OCI-LY7 (cell line): ENCODE measurements around the gene CYTIP. TPM values are rescaled to one million over a fixed set of nuclear protein-coding genes. Genes with fewer than 3 reads are reported as not detected.

Experiments
- BruUV-seq: library from RNA; stranded (reverse); fragments of 400-500 nt; replicated peaks from 2 replicates; lab custom pipeline; 2021; lab: Mats Ljungman, UMichigan
- CTCF ChIA-PET: fragments of 300-600 bp; sonication (Branson Sonifier 250); formaldehyde crosslinking; loops from one replicate; lab custom pipeline; 2022; ENCODE audit warnings: antibody characterized with exemption; ENCODE audit not compliant: unreplicated experiment; lab: Charles Lee
- POLR2A ChIA-PET: fragments of 300-600 bp; sonication (Branson Sonifier 250); formaldehyde crosslinking; loops from one replicate; lab custom pipeline; 2022; ENCODE audit warnings: antibody characterized with exemption; lab: Charles Lee
- DNase-seq: peaks from one replicate; pipeline ENCODE4 v3.0.0-alpha.2; 2015; ENCODE audit warnings: low spot score
- H2AFZ ChIP-seq: fragments of 200-600 bp; sonication (generic), shearing (Covaris generic); 2 replicates; pipeline ENCODE4 v1.6.1; 2014; ENCODE audit warnings: mild to moderate bottlenecking, antibody characterized with exemption, low read length, moderate library complexity
- H3K27ac ChIP-seq: fragments of 200-600 bp; sonication (generic); 2 replicates; pipeline ENCODE4 v1.5.1; 2014; ENCODE audit warnings: mixed run types, low read depth, mild to moderate bottlenecking, moderate library complexity, low read length, inconsistent platforms; ENCODE audit not compliant: poor library complexity, severe bottlenecking
- H3K36me3 ChIP-seq: fragments of 200-600 bp; sonication (generic); 2 replicates; pipeline ENCODE4 v1.6.1; 2014; ENCODE audit warnings: mild to moderate bottlenecking, antibody characterized with exemption, low read length, moderate library complexity, mixed read lengths; ENCODE audit not compliant: insufficient read depth
- H3K4me1 ChIP-seq: fragments of 200-600 bp; sonication (generic); 2 replicates; pipeline ENCODE4 v1.5.1; 2014; ENCODE audit warnings: mild to moderate bottlenecking, low read length; ENCODE audit not compliant: insufficient read depth, poor library complexity, severe bottlenecking
- H3K4me2 ChIP-seq: fragments of 200-600 bp; sonication (generic); 2 replicates; pipeline ENCODE4 v1.6.1; 2014; ENCODE audit warnings: mild to moderate bottlenecking, low read length
- H3K4me3 ChIP-seq: fragments of 200-600 bp; sonication (generic); 2 replicates; pipeline ENCODE4 v1.5.1; 2014; ENCODE audit warnings: mild to moderate bottlenecking, low read depth, low read length; ENCODE audit not compliant: poor library complexity, severe bottlenecking
- H3K79me2 ChIP-seq: fragments of 200-600 bp; sonication (generic); 2 replicates; pipeline ENCODE4 v1.6.1; 2016; ENCODE audit warnings: low read depth, mild to moderate bottlenecking, low read length, moderate library complexity, mixed read lengths; ENCODE audit not compliant: insufficient read depth
- H3K9me2 ChIP-seq: fragments of 200-600 bp; sonication (generic); 2 replicates; pipeline ENCODE4 v1.6.1; 2016; ENCODE audit warnings: mild to moderate bottlenecking, low read length, mixed read lengths; ENCODE audit not compliant: insufficient read depth
- H3K9me3 ChIP-seq: fragments of 200-600 bp; sonication (generic); 2 replicates; pipeline ENCODE4 v1.6.1; 2014; ENCODE audit warnings: mild to moderate bottlenecking, mixed run types, low read length, mixed read lengths
- H4K20me1 ChIP-seq: fragments of 200-600 bp; sonication (generic); 2 replicates; pipeline ENCODE4 v1.6.1; 2014; ENCODE audit warnings: mild to moderate bottlenecking, antibody characterized with exemption, low read length, moderate library complexity, mixed read lengths; ENCODE audit not compliant: insufficient read depth
- EZH2phosphoT487 ChIP-seq: fragments of 200-600 bp; sonication (generic); IDR thresholded peaks from 2 replicates; pipeline ENCODE4 v1.6.1; 2018; ENCODE audit warnings: low read depth, borderline replicate concordance, mild to moderate bottlenecking, mixed run types, antibody characterized with exemption, low read length, moderate library complexity, mixed read lengths
- intact Hi-C: fragments of 100-400 bp; cut with micrococcal nuclease; formaldehyde crosslinking; loops from one replicate; pipeline ENCODE4 v1.10.0; 2022; ENCODE audit not compliant: unreplicated experiment
- total RNA-seq, 2 experiments: library from RNA; depleted of rRNA in 1 of 2; stranded (reverse); fragments of >200 nt in 1 of 2; shearing (Covaris generic) in 1 of 2; gene quantifications; 2 replicates each; pipeline ENCODE4 v1.2.3, GENCODE V29; 2014 to 2022
- TF ChIP-seq, protein P1 (sequence below): fragments of 200-600 bp; sonication (generic); conservative IDR thresholded peaks from 2 replicates; pipeline ENCODE4 v1.5.1; 2014; ENCODE audit warnings: mild to moderate bottlenecking, antibody characterized with exemption, low read length, moderate library complexity, mixed read lengths

The CYTIP gene
- total RNA-seq, 2 experiments from 2014 or later, result 49.2 to 64.0 TPM

DNA sequence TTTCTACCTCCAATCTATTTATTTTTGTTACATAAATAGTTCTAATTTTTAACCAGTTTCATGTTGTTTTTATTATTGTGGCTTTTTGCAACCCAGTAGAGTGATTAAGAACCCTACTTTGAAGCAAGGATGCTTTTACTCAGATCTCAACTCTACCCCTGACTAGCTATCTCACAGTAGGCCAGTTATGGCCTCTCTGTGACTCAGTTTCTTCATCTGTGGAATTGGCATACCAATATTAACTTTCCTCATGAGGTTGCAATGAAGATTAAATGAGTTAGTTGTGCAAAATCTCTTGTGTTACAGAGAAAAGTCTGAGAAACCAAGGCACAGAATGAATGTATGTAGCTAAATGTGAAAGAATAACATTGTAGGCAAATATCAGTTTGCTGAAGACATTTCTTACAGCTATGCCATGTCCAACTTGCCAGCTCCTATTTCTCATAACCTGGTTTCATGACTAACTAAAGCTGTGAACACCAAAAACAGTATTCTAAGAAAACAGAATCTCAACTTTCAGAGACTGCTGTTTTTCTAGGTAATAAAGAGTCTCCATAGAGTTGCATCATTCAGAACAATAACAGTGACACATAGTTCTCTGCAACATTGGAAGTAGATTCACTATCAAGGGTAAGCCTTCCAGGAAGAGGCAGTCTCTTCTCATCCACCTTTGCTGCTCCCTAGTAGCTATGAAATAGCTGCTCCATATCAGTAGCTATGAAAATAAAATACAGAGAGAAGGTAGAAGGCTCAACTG lies 33.2 kb upstream of the CYTIP start:
- H3K9me3 ChIP-seq, result no peaks in the 10 kb centered on the region
- H3K79me2 ChIP-seq, result no peaks in the 10 kb centered on the region
- TF ChIP-seq, protein P1, sequence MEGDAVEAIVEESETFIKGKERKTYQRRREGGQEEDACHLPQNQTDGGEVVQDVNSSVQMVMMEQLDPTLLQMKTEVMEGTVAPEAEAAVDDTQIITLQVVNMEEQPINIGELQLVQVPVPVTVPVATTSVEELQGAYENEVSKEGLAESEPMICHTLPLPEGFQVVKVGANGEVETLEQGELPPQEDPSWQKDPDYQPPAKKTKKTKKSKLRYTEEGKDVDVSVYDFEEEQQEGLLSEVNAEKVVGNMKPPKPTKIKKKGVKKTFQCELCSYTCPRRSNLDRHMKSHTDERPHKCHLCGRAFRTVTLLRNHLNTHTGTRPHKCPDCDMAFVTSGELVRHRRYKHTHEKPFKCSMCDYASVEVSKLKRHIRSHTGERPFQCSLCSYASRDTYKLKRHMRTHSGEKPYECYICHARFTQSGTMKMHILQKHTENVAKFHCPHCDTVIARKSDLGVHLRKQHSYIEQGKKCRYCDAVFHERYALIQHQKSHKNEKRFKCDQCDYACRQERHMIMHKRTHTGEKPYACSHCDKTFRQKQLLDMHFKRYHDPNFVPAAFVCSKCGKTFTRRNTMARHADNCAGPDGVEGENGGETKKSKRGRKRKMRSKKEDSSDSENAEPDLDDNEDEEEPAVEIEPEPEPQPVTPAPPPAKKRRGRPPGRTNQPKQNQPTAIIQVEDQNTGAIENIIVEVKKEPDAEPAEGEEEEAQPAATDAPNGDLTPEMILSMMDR, result no peak
- no peak for TF ChIP-seq EZH2phosphoT487
- no peaks in the 10 kb centered on the region for H4K20me1 ChIP-seq
- H3K36me3 ChIP-seq, result no peaks in the 10 kb centered on the region
- DNase-seq, result no peak
- peak overlapping the region; percentile 41; the same call in 1 of the 2 replicates for H2AFZ ChIP-seq
- H3K4me3 ChIP-seq, result no peak overlapping the region
- POLR2A ChIA-PET, result interaction anchor here (1.0 kb wide), 2 partner anchors 34 to 38 kb away, joined by 3 read pairs; no protein-coding TSS in a partner anchor
- no TSS peak for BruUV-seq
- H3K9me2 ChIP-seq, result no peaks in the 10 kb centered on the region
- CTCF ChIA-PET, result interaction anchor here (1.5 kb wide), 1 partner anchor 12 kb away, joined by 3 read pairs; no protein-coding TSS in a partner anchor
- intact Hi-C loops, result no loop called here
- no peak overlapping the region for H3K4me2 ChIP-seq
- H3K4me1 ChIP-seq, result peaks cover 53% of the 10 kb centered on the region
- no peak overlapping the region for H3K27ac ChIP-seq

- no peak overlapping the region for H3K4me3 ChIP-seq
- H3K4me1 ChIP-seq, result peaks cover 46% of the 10 kb centered on the region
- no peak overlapping the region for H3K27ac ChIP-seq
- H3K79me2 ChIP-seq, result no peaks in the 10 kb centered on the region
- H3K9me2 ChIP-seq, result no peaks in the 10 kb centered on the region
- peak overlapping the region; percentile 41; the same call in 1 of the 2 replicates for H2AFZ ChIP-seq
- no peak for TF ChIP-seq EZH2phosphoT487
- TF ChIP-seq, protein P1, result no peak
- H3K9me3 ChIP-seq, result no peaks in the 10 kb centered on the region
- intact Hi-C loops, result no loop called here
- no peaks in the 10 kb centered on the region for H4K20me1 ChIP-seq
- DNase-seq, result no peak
- POLR2A ChIA-PET, result interaction anchor here (1.0 kb wide), 3 partner anchors 9 to 37 kb away, joined by 3 to 4 read pairs (median 3); no protein-coding TSS in a partner anchor
- no TSS peak for BruUV-seq
- no peaks in the 10 kb centered on the region for H3K36me3 ChIP-seq
- 0 out of 2 replicates have a peak overlapping the region, but pooled peaks have one; percentile 27 for H3K4me2 ChIP-seq
- CTCF ChIA-PET, result no interaction called here
Measured at GRCh38 chr2:157475722-157476390, 32.0 kb upstream of the CYTIP start.
